Measurements from ENCODE around the gene DRAP1.

DRAP1 gene

DNA sequence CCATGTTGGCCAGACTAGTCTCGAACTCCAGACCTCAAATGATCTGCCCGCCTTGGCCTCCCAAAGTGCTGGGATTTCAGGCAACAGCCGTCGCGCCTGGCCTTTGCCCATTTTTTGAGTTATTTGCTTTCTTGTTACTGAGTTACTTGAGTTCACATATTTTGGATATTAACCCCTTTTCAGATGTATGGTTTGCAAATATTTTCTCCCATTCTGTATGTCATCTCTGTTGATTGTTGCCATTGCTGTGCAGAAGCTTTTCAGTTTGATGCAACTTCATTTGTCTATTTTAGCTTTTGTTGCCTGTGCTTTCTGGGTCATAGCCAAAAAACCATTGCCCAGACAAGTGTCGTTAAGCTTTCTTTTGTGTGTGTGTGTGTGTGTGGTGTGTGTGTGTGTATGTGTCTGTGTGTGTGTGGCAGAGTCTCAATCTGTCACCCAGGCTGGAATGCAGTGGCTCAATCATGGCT lies 32.9 kb downstream of the DRAP1 start:
- no peak for DNase-seq (ENCODE audit: low spot score)
- in situ Hi-C loops (cut with MboI; ENCODE audit: low sequenced_read_pairs, unreplicated experiment): no loop called here
- TF ChIP-seq, protein P1, sequence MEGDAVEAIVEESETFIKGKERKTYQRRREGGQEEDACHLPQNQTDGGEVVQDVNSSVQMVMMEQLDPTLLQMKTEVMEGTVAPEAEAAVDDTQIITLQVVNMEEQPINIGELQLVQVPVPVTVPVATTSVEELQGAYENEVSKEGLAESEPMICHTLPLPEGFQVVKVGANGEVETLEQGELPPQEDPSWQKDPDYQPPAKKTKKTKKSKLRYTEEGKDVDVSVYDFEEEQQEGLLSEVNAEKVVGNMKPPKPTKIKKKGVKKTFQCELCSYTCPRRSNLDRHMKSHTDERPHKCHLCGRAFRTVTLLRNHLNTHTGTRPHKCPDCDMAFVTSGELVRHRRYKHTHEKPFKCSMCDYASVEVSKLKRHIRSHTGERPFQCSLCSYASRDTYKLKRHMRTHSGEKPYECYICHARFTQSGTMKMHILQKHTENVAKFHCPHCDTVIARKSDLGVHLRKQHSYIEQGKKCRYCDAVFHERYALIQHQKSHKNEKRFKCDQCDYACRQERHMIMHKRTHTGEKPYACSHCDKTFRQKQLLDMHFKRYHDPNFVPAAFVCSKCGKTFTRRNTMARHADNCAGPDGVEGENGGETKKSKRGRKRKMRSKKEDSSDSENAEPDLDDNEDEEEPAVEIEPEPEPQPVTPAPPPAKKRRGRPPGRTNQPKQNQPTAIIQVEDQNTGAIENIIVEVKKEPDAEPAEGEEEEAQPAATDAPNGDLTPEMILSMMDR (IDR thresholded peaks at IDR 0.05; ENCODE audit: borderline replicate concordance, control extremely low read depth, extremely low read depth, insufficient read depth, missing control alignments): no peak

DNA sequence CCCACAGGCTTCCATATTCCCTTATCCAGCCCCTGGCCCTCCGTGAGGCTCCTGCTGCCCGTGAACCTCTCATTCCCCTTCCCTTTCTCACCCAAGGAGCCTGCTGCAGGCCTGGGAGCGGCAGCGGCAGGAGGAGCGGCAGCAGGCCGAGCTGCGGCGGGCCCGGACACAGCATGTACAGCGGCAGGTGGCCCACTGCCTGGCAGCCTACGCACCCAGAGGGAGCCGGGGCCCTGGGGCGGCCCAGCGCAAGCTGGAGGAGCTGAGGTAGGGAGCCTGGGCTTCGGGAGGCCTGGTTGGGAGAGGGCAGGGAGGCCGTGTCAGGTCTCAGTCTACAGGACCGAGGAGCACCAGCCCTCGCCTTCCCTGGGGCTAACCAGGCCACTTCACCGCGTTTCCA lies 34.2 kb downstream of the DRAP1 start:
- TF ChIP-seq, protein P1 (IDR thresholded peaks at IDR 0.05; ENCODE audit: borderline replicate concordance, control extremely low read depth, extremely low read depth, insufficient read depth, missing control alignments): no peak
- in situ Hi-C loops (cut with MboI; ENCODE audit: low sequenced_read_pairs, unreplicated experiment): no loop called here
- no peak for DNase-seq (ENCODE audit: low spot score)

DNA sequence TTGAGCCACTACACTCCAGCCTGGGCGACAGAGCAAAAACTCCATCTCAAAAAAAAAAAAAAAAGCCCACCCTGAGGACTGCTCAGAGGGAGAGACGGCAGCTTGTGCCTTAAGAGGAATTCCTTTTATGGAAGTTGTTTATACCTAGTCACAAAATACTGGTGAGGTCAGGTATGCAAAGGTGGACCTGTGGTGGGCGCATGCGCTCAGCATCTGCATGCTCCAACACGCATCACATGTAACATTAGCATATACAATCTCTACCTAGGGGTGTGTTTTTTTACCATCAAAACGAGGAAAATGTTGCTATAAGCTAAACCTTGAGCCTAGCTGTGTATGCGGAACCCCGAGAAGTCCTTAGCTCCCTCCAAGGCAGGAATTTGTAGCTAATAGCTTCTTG lies 35.5 kb downstream of the DRAP1 start:
- TF ChIP-seq, protein P1 (IDR thresholded peaks at IDR 0.05; ENCODE audit: borderline replicate concordance, control extremely low read depth, extremely low read depth, insufficient read depth, missing control alignments): no peak
- in situ Hi-C loops (cut with MboI; ENCODE audit: low sequenced_read_pairs, unreplicated experiment): no loop called here
- no peak for DNase-seq (ENCODE audit: low spot score)

DNA sequence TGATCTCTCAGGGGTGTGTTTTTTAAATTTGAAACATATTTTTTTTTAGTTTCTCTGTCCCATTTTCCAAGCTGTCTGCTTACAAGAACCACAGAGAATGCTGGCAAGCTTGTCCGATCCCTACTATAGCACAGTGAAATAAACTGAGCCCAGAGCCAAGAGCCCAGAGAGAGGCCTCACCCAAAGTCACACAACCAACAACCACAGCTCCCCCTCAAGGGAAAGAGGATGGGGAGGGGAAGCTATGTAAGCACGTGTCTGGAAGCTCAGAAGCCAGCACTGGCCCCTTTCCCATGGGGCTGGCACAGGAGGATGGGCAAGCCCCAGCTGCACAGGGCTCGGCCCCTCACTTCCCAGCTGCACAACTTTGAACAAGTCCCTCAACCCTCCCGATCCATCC lies 39.1 kb downstream of the DRAP1 start:
- TF ChIP-seq, protein P1 (IDR thresholded peaks at IDR 0.05; ENCODE audit: borderline replicate concordance, control extremely low read depth, extremely low read depth, insufficient read depth, missing control alignments): no peak
- in situ Hi-C loops (cut with MboI; ENCODE audit: low sequenced_read_pairs, unreplicated experiment): no loop called here
- no peak for DNase-seq (ENCODE audit: low spot score)

- in situ Hi-C loops (cut with MboI; ENCODE audit: low sequenced_read_pairs, unreplicated experiment): no loop called here
- TF ChIP-seq, protein P1 (IDR thresholded peaks at IDR 0.05; ENCODE audit: borderline replicate concordance, control extremely low read depth, extremely low read depth, insufficient read depth, missing control alignments): no peak
- no peak for DNase-seq (ENCODE audit: low spot score)
Measured at GRCh38 chr11:65958774-65959420, 39.7 kb downstream of the DRAP1 start.

DNA sequence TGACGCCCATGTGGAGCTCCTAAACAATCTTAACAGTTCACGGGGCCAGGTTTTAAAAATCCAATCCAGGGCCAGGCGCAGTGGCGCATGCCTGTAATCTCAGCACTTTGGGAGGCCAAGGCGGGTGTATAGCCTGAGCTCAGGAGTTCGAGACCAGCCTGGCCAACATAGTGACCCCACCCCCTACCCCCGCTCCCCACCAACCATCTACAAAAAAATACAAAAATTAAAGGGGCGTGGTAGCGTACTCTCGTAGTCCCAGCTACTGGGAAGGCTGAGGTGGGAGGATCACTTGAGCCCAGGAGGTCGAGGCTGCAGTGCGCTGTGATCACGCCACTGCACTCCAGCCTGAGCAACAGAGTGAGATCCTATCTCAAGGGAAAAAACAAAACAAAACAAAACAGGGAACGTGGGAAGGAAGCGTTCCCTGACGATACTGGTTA lies 41.6 kb downstream of the DRAP1 start:
- in situ Hi-C loops (cut with MboI; ENCODE audit: low sequenced_read_pairs, unreplicated experiment): no loop called here
- no peak for DNase-seq (ENCODE audit: low spot score)
- TF ChIP-seq, protein P1 (IDR thresholded peaks at IDR 0.05; ENCODE audit: borderline replicate concordance, control extremely low read depth, extremely low read depth, insufficient read depth, missing control alignments): no peak
